Measurements from ENCODE around the gene MSI2. TPM values are rescaled to one million over a fixed set of nuclear protein-coding genes. Genes with fewer than 3 reads are reported as not detected.

The MSI2 gene
- total RNA-seq, 1 donor from 2014 or later = 178 TPM

DNA sequence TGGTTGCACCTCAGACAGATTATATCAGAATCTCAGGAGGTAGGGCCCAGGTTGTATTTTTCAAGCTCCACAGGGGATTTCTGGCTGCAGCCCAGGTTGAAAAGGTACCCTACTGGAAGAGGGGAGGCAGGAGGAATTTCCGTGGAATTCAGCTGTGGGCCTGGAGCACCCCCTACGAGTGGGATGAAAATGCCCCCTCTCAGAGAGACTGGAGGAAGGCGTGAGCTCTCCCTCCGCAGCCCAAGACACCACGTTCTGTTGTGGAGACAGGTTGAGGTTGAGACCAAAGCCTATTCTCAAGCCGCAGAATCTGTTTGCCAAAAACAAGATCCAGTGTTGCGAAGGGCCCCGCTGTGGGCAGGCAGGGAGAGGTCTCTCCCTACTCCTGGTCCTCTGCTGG is 386.7 kb downstream of the MSI2 start:
- intact Hi-C loops (cut with micrococcal nuclease) = no loop called here

DNA sequence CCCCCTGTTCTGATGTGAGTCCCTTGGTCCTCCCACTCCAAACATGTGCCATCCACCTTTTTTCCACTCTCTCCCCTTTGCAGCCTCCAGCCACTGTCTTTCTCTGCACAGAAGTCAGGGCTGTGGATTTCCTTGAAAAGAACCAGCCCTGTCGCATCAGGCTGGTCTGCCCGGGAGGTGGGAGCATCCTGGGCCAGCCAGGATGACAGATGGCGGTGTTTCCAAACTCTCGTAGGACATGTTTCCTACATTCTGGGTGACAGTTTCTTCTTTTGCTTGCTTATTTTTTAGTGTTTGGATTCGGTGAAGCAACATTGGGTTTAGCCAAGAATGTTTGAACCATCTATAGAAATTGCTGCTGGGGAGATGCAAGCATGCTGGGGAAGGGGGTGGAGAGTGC is 388.0 kb downstream of the MSI2 start:
- intact Hi-C loops (cut with micrococcal nuclease) = no loop called here

DNA sequence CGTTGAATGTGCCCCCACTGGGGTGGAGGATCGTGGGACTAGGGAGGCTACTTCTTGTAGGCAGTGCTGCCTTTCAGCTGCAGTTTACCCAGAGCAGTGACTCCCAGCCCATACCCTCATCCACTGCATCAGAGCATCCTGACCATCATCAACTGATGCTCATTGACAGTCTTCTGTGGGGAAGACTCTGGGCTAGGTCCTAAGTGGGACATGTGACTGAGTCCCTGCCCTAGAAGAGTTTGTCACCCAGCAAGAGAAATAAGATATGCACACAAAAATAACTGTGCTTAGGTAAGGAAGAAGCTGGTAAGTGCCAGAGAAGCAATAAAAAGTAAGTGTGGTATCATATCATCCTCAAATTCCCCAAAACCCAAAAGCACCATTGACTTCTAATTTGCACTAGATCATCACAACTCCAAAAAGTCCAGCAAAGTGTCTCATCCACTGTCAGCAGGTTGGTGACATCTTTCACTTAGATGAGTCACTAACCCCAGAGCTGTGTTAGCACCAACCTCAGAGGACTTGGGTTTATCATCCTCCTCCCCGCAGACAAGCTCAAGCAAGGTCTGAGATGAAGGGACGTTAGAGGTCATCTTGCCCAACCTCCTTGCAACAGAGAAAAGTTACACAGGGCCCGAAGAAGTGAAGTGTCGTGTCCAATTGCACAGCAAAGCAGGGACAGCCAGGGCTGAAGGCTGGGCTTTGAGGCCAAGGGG is 389.8 kb downstream of the MSI2 start:
- intact Hi-C loops (cut with micrococcal nuclease) = no loop called here

DNA sequence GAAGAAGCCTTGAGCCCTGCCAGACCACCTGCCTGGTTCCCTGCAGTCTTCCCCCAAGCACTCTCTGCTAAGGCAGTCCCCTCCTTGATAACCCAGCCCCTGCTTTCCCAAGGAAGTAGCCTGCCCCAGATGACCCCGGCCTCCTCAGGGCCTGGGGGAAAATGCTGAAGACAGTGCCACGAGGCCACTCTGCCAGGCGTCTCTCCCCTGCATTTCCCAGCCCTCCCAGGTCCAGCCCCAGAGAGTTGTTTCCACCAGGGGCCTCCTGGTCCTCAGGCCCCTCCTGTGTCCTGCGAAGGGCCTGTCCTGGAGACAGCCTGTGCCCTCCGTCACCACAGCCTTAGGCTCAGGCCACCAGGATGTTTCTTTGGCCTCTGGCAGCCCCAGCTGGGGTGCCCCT is 392.4 kb downstream of the MSI2 start:
- intact Hi-C loops (cut with micrococcal nuclease) = no loop called here

DNA sequence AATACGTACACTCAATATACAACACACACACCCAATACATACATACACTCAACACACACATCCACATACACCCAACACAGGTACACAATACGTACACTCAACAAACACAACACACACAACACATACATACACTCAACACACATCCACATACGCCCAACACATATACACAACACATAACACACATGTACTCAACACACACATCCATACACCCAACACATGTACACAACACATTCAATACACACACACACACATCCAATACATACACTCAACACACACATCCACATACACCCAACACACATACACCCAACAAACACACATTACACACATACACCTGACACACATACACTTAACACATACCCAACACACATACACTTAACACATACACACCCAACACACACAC is 392.9 kb downstream of the MSI2 start:
- intact Hi-C loops (cut with micrococcal nuclease) = no loop called here

DNA sequence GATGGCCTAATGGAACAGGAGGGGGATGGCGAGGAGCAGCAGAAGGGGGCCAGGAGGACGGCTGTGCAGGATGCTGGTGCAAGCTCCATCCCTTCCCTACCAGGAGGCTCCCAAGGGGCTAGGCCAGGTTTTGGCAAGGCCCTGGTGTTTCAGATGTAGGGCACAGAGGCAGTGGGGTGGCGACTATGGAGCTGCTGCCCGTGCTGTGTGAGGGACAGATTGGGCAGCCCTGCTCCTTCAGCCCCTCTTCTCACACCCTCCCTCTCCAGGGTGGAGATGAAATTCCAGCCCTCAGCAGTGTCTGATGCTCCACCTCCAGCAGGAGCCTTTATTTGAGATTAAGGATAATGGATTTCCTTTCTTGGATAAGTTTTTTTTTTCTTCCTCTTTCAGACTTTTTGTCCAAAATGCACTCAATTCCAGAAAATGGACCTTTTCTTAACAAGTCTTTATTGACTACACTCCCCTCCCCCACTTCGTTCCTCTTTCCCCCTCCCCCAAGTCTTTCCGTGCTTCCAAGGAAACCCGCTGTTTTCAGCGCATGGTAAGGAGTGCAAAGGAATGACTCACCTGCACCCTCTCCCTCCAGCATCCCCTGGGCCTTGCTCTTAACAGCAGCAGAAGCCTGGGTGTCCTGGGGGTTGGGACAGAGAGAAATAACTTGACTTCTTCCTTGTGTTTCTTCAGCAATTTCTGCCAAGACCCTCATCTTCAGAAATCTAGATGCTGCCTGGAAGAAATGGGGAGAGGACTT is 393.6 kb downstream of the MSI2 start:
- intact Hi-C loops (cut with micrococcal nuclease) = no loop called here

GRCh38 chr17:57650548-57650947 is 394.2 kb downstream of the MSI2 start:
- intact Hi-C loops (cut with micrococcal nuclease) = no loop called here

GRCh38 chr17:57651451-57651850 is 395.1 kb downstream of the MSI2 start:
- intact Hi-C loops (cut with micrococcal nuclease) = no loop called here

DNA sequence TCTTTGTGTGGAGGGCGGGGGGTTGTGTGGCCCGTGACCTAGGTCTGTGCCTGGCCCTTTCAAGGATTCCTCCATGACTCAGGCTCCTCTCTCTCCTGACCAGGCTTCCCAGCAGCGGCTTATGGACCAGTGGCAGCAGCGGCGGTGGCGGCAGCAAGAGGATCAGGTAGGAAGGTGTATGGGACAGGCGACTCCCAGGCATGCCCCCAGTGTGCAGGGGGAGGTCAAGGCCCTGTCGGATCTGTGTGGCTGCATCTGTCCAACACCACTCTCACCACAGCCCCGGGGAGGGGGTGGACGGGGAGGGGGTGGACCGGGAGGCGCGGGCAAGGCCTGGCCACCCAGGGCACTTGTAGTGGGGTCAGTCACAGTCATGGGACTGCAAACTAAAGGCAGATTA is 395.7 kb downstream of the MSI2 start:
- intact Hi-C loops (cut with micrococcal nuclease) = no loop called here

- intact Hi-C loops (cut with micrococcal nuclease) = no loop called here
Measured at GRCh38 chr17:57652811-57653210, 396.5 kb downstream of the MSI2 start.

DNA sequence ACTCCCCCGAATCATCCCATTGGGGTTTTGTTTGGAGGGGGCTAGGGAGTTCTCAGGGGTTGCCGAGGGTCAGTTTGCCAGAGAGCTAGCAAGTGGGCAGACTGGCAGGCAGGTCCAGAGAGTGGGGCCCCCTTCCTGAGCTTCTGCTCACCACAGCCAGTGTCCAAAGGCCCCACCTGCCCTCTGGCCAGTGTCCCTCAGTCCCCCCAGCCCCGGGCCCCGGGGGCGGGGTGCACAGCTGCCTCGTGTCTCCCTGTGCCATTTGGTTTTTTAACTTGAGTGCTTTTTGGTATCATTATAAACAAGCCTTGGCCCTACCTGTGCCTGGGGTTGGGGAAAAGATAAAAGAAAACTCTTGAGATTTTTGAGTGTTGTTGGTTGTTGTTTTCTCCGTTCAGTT is 397.0 kb downstream of the MSI2 start:
- intact Hi-C loops (cut with micrococcal nuclease) = no loop called here

DNA sequence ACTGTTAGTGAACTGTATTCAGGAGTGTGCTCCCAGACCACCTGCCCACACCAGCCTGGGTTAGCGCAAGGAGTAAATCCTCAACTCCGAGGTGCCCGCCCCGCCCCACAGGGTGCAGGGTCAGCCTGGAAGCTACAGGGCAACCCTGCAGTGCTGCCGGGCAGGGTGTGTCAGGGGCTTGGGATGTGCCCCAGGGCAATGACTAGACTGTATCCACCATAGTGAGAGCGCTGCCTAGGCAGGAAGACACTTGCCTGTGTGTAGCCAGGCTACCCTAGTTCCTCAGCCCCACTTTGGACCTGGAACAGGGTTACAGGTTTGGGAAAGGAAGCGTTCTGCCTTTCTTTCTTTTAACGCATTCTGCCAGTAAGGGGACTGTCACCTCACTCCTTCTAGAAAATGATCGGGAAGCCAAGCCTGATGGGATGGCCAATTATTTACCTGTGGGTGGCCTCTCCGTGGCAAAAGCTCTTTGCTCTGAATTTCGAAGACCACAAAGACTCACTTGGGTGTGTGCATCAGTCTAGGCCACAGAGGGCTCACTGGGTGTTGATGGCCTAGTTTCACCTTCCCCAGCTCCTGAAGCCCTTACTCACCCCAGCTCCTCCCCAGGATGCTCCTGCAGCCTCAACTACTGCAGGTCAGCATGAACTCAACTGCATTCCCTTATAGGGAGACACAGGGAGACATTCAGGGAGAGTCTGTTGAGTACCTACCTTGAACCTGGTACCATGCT is 397.9 kb downstream of the MSI2 start:
- intact Hi-C loops (cut with micrococcal nuclease) = no loop called here

GRCh38 chr17:57655553-57655952 is 399.2 kb downstream of the MSI2 start:
- intact Hi-C loops (cut with micrococcal nuclease) = no loop called here

DNA sequence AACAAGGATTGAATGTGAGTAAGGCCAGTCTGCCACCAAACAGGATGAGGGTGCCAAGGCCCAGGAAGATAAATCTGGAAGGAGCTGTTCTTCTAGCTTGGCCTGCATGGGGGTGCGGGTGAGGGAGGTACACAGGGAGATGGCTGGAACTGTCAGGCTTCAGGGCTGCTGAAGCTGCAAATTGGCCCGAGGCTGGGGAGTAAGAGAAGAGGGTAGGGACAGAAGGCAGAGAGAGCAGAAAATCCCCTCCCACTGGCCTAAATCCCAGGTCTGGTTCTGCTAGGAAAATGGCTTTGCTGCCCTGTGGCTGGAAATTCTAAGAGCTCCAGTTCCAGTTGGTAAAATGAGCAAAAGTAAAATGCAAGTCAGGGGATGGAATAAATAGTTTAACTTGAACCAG is 400.9 kb downstream of the MSI2 start:
- intact Hi-C loops (cut with micrococcal nuclease) = no loop called here

GRCh38 chr17:57662041-57662440 is 405.7 kb downstream of the MSI2 start:
- intact Hi-C loops (cut with micrococcal nuclease) = no loop called here

- intact Hi-C loops (cut with micrococcal nuclease) = no loop called here
Measured at GRCh38 chr17:57662644-57663308, 406.5 kb downstream of the MSI2 start.

DNA sequence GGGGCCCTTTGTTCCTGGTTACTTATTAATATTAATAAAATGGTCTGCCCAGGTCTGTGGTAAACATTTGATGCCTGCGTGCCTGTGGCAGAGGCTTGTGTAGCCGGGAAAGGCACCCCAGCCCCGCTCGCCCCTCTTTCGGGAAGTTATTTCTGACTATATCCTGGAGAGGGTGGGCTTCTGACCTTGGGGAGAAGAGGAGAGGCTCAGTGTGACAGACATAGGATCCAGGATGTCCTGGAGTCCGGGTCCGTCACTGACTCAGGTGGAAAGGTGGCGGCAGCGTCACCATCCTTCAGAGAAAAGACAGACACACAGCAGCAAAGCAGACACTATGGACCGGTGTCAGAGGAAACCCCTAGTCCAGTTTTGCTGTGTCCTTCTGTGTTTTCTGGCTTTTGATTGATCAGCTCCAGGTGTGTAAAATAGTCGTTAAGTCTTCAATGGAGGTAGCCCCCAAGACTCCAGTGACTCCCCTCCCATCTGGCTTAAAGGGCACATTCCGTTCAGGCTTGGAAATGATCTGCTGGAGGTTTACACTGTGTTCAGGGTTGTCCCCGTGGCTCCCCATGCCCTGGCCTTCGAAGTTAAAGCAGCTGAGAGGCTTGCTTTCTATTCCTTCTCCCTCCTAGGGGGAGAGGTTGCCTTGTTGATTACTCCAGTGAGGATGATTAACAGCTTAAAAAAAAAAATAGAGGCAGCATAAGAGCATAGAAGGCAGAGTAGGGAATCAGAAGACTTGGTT is 407.2 kb downstream of the MSI2 start:
- intact Hi-C loops (cut with micrococcal nuclease) = no loop called here

DNA sequence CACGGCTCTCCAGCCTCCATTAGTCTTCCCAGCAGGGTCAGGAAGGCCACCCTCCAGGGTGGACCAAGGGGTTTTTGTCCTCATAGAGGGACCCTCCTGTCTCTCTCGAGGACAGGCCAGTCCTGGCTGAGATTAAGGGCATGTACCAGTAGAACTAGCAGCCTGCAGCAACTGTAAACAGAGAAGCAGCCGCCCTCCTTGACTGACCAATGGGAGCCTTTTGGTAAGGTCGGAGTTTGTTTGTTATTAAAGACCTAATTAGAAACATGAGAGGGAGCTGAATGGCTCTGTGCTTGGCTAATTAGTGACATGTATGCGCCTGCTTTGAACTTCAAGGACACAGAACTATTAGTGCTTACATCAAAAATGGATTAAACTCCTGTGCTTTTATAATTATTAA is 408.8 kb downstream of the MSI2 start:
- intact Hi-C loops (cut with micrococcal nuclease) = no loop called here

- intact Hi-C loops (cut with micrococcal nuclease) = no loop called here
Measured at GRCh38 chr17:57665696-57666095, 409.4 kb downstream of the MSI2 start.

DNA sequence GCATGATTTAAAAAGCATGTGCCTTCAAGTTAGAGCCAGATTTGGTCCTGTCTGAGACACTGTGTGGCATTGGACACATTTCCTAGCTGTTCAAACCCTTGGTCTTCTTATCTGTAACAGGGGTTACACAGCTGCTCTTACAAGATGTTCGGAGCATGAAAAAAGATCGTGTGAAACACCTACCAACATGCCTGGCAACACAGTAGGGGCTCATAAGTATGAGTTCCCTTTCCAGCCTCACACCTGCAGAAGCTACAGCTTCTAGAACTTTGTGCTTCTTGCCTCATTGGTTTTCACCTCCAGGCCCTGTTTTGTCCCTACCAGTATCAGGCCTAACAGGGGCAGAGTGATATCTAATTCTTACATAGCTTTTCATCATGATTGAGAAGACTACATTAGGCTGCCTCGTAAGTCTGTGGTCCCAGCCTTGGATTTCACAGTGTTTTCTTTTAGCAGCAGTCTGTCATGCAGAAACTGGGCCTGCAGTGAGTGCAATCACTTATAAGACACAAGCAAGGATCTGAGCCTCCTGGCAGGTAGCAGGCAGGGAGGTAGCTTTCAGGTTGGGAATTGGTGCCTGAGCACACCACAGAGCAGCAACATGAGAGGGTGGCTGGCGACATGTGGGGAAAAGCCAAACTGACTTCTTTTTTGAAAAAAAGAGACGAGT is 410.0 kb downstream of the MSI2 start:
- intact Hi-C loops (cut with micrococcal nuclease) = no loop called here

GRCh38 chr17:57666946-57667345 is 410.6 kb downstream of the MSI2 start:
- intact Hi-C loops (cut with micrococcal nuclease) = no loop called here

All from T-helper 1 cell treated with Interleukin-12 subunit alpha and Interleukin-12 subunit beta and Interleukin-4 antibody, amounts not matched to agents 30 ng/mL and 1 ng/mL, for 36 hours (primary cell).